22Rv1 (cell line): ENCODE data around the gene SH3RF1.

ENCODE experiments used
- CTCF ChIP-seq: fragments of 450-650 bp; IDR thresholded peaks from 2 replicates; pipeline ENCODE4 v1.5.1; 2017; ENCODE audit warnings: mild to moderate bottlenecking
- ZFX ChIP-seq: fragments of 450-650 bp; IDR thresholded peaks from 2 replicates; pipeline ENCODE4 v1.6.1; 2017; ENCODE audit warnings: antibody characterized with exemption, borderline replicate concordance

DNA sequence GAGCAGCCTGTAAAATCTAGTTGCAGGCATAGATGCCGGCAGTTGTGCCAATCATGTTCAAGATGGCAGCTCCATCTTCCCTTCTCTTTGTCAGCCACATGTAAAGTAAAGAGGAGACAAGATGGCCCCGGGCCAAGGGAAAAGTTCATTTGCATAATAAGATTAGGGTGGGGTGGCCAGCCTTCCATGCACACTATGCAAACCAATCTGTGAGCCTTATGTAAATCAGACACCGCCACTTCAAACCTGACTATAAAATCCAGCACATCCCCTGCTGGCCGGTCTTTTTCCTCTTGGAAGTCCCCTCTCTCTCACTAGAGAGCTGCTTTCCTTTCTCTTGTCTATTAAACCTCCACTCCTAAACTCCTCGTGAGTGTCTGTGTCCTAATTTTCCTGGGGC lies 181.8 kb downstream of the SH3RF1 start:
- no peak; the same call in 1 of the 2 replicates for TF ChIP-seq CTCF
- no peak for TF ChIP-seq ZFX
